Naive thymus-derived CD4-positive, alpha-beta T cell (primary cell): ENCODE measurements around the gene RASAL3. TPM values are rescaled to one million over a fixed set of nuclear protein-coding genes. Genes with fewer than 3 reads are reported as not detected.
A peak's percentile ranks its signal among the peaks of the same experiment; 100 is the strongest.

Experiments used
- ATAC-seq: fragments of 150-1000 bp; cut with Tn5 transposase; 2 replicates; pipeline ENCODE4 v1.10.0; 2021; ENCODE audit warnings: mild to moderate bottlenecking, moderate library complexity
- CTCF ChIA-PET: fragments of 350-600 bp; sonication (Branson Sonifier 250); formaldehyde crosslinking; loops from one replicate; lab custom pipeline; 2021; ENCODE audit warnings: antibody characterized with exemption; lab: Charles Lee
- POLR2A ChIA-PET: fragments of 350-600 bp; sonication (Branson Sonifier 250); formaldehyde crosslinking; loops from one replicate; lab custom pipeline; 2021; ENCODE audit warnings: antibody characterized with exemption, inconsistent platforms; lab: Charles Lee
- DNase-seq, 9 donors: peaks; one replicate each; pipeline versions ENCODE4 v3.0.0 to v3.0.0-alpha.2; 2020 to 2022; ENCODE audit warnings: mixed read lengths in 1 of 9
- H3K27ac ChIP-seq: one replicate; pipeline ENCODE4 v1.7.0; 2013; ENCODE audit warnings: mild to moderate bottlenecking, low read depth, low read length, moderate library complexity
- H3K27me3 ChIP-seq, 2 donors: one replicate each; pipeline ENCODE4 v1.7.0; 2013; ENCODE audit warnings: low read length in 2 of 2, mild to moderate bottlenecking in 2 of 2, moderate library complexity in 2 of 2; ENCODE audit not compliant: control insufficient read depth in 2 of 2, insufficient read depth in 2 of 2
- H3K36me3 ChIP-seq, 3 experiments: 1 replicate in 2 of 3; 2 replicates in 1 of 3; pipeline ENCODE4 v1.7.0; 2013; ENCODE audit warnings: low read length in 3 of 3, mild to moderate bottlenecking in 3 of 3, moderate library complexity in 1 of 3; ENCODE audit not compliant: insufficient read depth in 3 of 3, control insufficient read depth in 2 of 3
- H3K4me1 ChIP-seq, 2 donors: one replicate each; pipeline ENCODE4 v1.7.0; 2013; ENCODE audit warnings: low read length in 2 of 2, mild to moderate bottlenecking in 2 of 2, moderate library complexity in 1 of 2; ENCODE audit not compliant: control insufficient read depth in 2 of 2, insufficient read depth in 2 of 2
- H3K4me3 ChIP-seq: 2 replicates; pipeline ENCODE4 v1.7.0; 2013; ENCODE audit warnings: mild to moderate bottlenecking, low read length
- H3K9me3 ChIP-seq, 3 experiments: 1 replicate in 2 of 3; 2 replicates in 1 of 3; pipeline ENCODE4 v1.7.0; 2013; ENCODE audit warnings: low read length in 3 of 3; ENCODE audit not compliant: control insufficient read depth in 2 of 3
- H3K27ac Mint-ChIP-seq, 9 donors: one replicate each; pipeline ENCODE4 v1.8.0; 2020 to 2022; ENCODE audit warnings: mixed read lengths in 9 of 9, mild to moderate bottlenecking in 8 of 9, moderate library complexity in 5 of 9, inconsistent platforms in 2 of 9
- H3K27me3 Mint-ChIP-seq, 5 donors: one replicate each; pipeline ENCODE4 v1.8.0; 2021 to 2022; ENCODE audit warnings: mixed read lengths in 5 of 5, mild to moderate bottlenecking in 1 of 5
- H3K36me3 Mint-ChIP-seq, 5 donors: one replicate each; pipeline ENCODE4 v1.8.0; 2020 to 2022; ENCODE audit warnings: mixed read lengths in 5 of 5, mild to moderate bottlenecking in 3 of 5, inconsistent platforms in 1 of 5
- H3K4me1 Mint-ChIP-seq, 7 donors: one replicate each; pipeline ENCODE4 v1.8.0; 2020 to 2022; ENCODE audit warnings: mixed read lengths in 7 of 7, mild to moderate bottlenecking in 3 of 7, inconsistent platforms in 1 of 7
- H3K4me3 Mint-ChIP-seq, 10 donors: one replicate each; pipeline ENCODE4 v1.8.0; 2020 to 2022; ENCODE audit warnings: mild to moderate bottlenecking in 10 of 10, mixed read lengths in 10 of 10, moderate library complexity in 6 of 10, inconsistent platforms in 2 of 10
- H3K9me3 Mint-ChIP-seq, 11 donors: one replicate each; pipeline ENCODE4 v1.8.0; 2020 to 2022; ENCODE audit warnings: mixed read lengths in 11 of 11, mild to moderate bottlenecking in 4 of 11, inconsistent platforms in 1 of 11, moderate library complexity in 1 of 11
- intact Hi-C, 2 donors: fragments of 100-400 bp; cut with micrococcal nuclease; formaldehyde crosslinking; loops; one replicate each; pipeline ENCODE4 v1.15.1; 2023
- polyA plus RNA-seq, 2 donors: library from polyadenylated mRNA; unstranded; fragments of 300-500 nt; fragmentation: Illumina TruSeq; gene quantifications; one replicate each; pipeline ENCODE4 v1.2.3, GENCODE V29; 2021
- total RNA-seq, 6 experiments: library from RNA in 5 of 6; stranded (reverse) in 5 of 6; gene quantifications; 1 replicate in 5 of 6; 2 replicates in 1 of 6; pipeline ENCODE4 v1.2.3 and lab custom pipeline; 2021 to 2026

The RASAL3 gene
- total and polyA plus RNA-seq, 7 experiments from 2014 or later, result 38.5 to 214 (median 148) TPM

DNA sequence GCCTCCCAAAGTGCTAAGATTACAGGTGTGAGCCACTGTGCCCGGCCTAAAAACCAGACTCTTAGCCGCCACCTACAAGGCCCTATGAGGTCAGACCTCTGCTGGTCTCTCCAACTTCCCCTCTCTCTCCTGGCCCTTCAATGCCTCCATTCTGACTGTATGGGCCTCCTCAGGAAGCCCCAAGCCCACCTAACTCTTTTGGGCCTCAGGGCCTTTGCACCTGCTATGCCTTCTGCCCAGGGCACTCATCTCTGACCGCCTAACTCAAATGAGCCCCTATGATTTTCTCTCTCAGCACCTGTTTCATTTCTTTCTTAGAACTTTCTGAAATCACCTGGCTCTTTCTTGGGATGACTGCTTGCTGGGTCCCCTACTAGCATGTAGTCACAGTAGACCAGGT is 21.0 kb downstream of the RASAL3 start:
- no peak overlapping the region for H3K4me3 ChIP-seq
- no peak overlapping the region for H3K27ac ChIP-seq
- no peak for ATAC-seq
- Mint-ChIP-seq H3K4me3 (no peak overlapping the region), H3K9me3 (peaks cover 0 to 1% (median 0%) of the 10 kb centered on the region in 11 donors), H3K36me3 (peaks cover 0 to 5% (median 0%) of the 10 kb centered on the region in 5 donors), H3K27ac (peak overlapping the region in 1 of 9 donors; percentile 67), H3K4me1 (peaks cover 0 to 2% (median under 1%) of the 10 kb centered on the region in 7 donors), H3K27me3 (no peaks in the 10 kb centered on the region)
- ChIA-PET CTCF (no interaction called here), POLR2A (interaction anchor here (1.0 kb wide), 1 partner anchor 10 kb away, joined by 6 read pairs; no protein-coding TSS in a partner anchor)
- H3K36me3 ChIP-seq, result no peaks in the 10 kb centered on the region
- no peaks in the 10 kb centered on the region for H3K27me3 ChIP-seq
- intact Hi-C loops, result no loop called here
- DNase-seq, result no peak
- H3K9me3 ChIP-seq, result no peaks in the 10 kb centered on the region
- H3K4me1 ChIP-seq, result no peaks in the 10 kb centered on the region

DNA sequence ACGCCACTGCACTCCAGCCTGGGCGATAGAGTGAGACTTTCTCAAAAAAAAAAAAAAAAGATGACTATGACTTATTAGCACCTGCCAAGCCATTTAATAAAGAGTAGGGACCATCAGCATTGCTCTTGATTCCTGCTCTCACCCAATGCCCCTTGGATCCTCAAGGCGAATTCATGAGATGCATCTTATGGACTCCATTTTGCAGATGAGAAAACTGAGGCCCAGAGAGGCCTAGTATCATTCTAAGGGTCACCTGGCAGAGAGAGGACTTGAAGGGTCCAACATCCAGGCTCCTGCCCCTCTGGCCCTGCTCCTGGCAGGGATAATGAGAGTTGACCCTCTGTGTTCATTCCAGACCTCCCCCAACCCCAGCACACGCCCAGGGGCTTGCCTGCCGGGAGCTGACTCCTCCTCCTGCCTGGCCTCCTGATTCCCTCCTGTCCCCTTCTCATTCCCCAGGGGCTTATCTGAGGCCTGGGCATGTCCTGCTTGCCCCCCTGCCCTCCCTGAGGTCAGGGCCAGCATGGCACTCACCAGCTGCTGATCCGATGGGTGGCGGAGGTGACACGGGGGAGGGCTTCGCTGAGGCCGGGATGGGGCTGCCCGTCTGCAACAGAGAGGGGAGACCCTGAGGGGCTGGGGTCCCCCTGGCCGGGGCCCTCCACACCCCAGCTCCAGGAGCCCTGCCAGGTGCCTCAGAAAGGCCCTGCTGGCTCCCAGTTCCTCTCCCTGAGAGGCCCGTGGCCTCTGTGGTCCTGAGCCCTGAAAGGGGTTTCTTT is 22.0 kb downstream of the RASAL3 start:
- Mint-ChIP-seq H3K4me1 (no peaks in the 10 kb centered on the region), H3K4me3 (no peak overlapping the region), H3K27ac (no peak overlapping the region), H3K9me3 (peaks cover 0 to 3% (median 0%) of the 10 kb centered on the region in 11 donors), H3K27me3 (no peaks in the 10 kb centered on the region), H3K36me3 (peaks cover 0 to 2% (median 0%) of the 10 kb centered on the region in 5 donors)
- intact Hi-C loops, result no loop called here
- Histone ChIP-seq H3K4me1 (no peaks in the 10 kb centered on the region), H3K4me3 (no peak overlapping the region), H3K27ac (no peak overlapping the region), H3K36me3 (no peaks in the 10 kb centered on the region), H3K9me3 (no peaks in the 10 kb centered on the region), H3K27me3 (no peaks in the 10 kb centered on the region)
- no peak for ATAC-seq
- DNase-seq, result no peak
- ChIA-PET POLR2A (interaction anchor here (0.8 to 1.0 kb wide), 2 partner anchors 9 to 10 kb away, joined by 4 to 6 read pairs; no protein-coding TSS in a partner anchor), CTCF (no interaction called here)

DNA sequence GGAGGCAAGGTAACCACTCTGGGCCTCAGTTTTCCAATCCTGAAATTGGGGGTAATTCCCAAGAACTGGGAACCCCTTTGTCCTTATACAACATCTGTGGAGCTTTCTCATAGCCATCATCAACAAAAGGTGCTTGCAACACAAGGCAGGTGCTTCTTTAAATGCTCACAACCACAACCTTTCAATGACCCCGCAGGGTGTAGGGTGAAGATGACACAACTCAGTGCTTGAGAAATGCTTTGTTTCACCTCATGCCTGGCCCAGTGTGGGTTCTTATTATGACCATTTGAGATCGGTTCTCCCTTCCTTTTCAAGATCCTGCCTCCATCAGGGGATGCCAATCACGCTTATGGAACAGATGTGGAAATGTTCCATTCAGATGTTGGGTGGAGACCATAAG is 23.0 kb downstream of the RASAL3 start:
- Histone ChIP-seq H3K4me1 (no peaks in the 10 kb centered on the region), H3K36me3 (no peaks in the 10 kb centered on the region), H3K4me3 (no peak overlapping the region), H3K27me3 (no peaks in the 10 kb centered on the region), H3K9me3 (no peaks in the 10 kb centered on the region), H3K27ac (no peak overlapping the region)
- intact Hi-C loops, result no loop called here
- peaks cover 0 to 2% (median 0%) of the 10 kb centered on the region in 11 donors for H3K9me3 Mint-ChIP-seq
- H3K4me3 Mint-ChIP-seq, result no peak overlapping the region
- H3K36me3 Mint-ChIP-seq, result no peaks in the 10 kb centered on the region
- ATAC-seq, result no peak
- no peak overlapping the region for H3K27ac Mint-ChIP-seq
- no peaks in the 10 kb centered on the region for H3K27me3 Mint-ChIP-seq
- ChIA-PET CTCF (no interaction called here), POLR2A (interaction anchor here (0.8 kb wide), 1 partner anchor 9 kb away, joined by 4 read pairs; no protein-coding TSS in a partner anchor)
- DNase-seq, result no peak
- peaks cover 0 to 2% (median 0%) of the 10 kb centered on the region in 7 donors for H3K4me1 Mint-ChIP-seq

DNA sequence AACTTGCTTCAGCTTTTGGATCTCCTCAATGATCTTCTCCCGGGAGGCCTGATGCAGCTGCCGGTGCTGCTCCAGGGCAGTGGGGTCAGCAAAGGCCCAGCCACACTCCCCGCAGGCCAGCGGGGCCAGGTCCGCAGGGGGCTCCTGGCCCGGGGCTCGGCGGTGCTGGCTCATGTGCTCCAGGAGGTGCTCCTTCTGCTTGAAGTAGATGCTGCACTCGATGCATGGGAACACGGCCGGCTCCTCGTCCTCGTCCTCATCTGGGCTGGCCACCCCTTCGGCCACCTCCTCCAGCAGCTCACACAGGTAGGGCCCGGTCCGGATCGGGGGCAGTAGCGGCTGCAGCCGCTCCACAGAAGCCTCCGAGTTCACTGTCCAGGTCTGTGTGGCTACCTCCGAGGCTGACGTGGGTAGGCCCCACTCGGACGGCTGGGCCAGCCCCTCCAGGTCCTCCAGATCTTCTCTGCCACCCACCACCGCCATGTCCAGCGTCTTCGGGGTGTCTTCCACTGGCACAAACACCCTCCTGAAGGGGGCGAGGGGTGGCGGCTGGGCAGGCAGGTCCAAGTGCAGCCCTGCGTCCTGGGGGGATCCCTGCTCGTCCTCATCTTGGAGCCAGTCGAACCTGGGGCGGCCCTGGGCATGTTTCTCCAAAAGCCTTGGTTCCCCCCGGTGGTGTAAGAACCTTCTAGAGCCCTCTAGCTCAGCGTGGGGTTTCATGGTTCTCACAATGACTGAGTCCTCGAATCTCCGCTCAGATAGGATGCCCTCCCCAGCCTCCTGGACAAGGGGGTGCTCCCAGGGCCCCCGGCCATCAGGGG is 24.3 kb downstream of the RASAL3 start:
- ATAC-seq (no peak), DNase-seq (no peak)
- Histone ChIP-seq H3K9me3 (no peaks in the 10 kb centered on the region), H3K4me1 (no peaks in the 10 kb centered on the region), H3K27me3 (no peaks in the 10 kb centered on the region), H3K27ac (no peak overlapping the region), H3K4me3 (no peak overlapping the region), H3K36me3 (no peaks in the 10 kb centered on the region)
- CTCF ChIA-PET, result interaction anchor here (1.5 kb wide), 1 partner anchor 21 kb away, joined by 3 read pairs; no protein-coding TSS in a partner anchor
- Mint-ChIP-seq H3K27ac (no peak overlapping the region), H3K27me3 (no peaks in the 10 kb centered on the region), H3K4me1 (peaks cover 0 to 4% (median 0%) of the 10 kb centered on the region in 7 donors), H3K36me3 (no peaks in the 10 kb centered on the region), H3K9me3 (peaks cover 0 to 2% (median 0%) of the 10 kb centered on the region in 11 donors), H3K4me3 (no peak overlapping the region)
- POLR2A ChIA-PET, result no interaction called here
- intact Hi-C loops, result no loop called here

DNA sequence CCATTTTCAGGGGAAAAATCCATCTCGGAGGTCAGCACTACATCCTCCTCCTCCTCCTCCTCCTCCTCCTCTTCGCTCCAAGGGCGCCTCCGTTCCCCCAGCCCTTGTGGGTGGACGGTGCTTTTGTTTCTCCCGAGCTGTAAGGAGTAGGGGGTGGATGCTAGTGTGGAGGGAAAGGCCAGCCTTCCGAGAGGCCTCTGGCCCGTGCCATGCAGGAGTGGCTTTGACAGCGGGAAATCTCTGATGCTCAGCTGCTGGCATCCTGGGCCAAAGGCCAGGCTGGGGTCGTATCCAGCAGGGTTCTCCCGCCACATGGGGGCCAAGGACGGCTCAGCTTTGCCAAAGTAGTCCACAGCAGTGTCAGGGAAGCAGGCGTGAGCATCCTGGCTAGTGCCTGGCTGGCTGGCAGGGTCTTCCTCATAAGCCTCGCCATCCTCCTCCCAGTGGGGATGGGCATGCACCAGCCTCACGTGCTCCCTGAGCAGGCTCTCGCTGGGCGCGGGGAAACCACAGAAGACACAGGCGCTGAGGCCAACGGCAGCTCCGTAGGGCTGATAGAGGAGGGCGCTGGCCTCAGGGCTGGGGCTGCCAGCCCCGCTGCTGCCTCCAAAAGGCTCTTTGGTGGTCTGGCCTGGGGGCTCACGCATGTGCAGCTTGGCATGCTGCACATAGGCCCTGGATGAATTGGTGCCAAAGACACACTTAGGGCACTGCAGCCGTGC is 25.1 kb downstream of the RASAL3 start:
- peaks cover 0 to 4% (median 0%) of the 10 kb centered on the region in 7 donors for H3K4me1 Mint-ChIP-seq
- no peaks in the 10 kb centered on the region for H3K36me3 Mint-ChIP-seq
- no peaks in the 10 kb centered on the region for H3K27me3 Mint-ChIP-seq
- H3K27ac Mint-ChIP-seq, result peak overlapping the region in 1 of 9 donors; percentile 25
- no peaks in the 10 kb centered on the region for H3K9me3 ChIP-seq
- H3K4me3 ChIP-seq, result no peak overlapping the region
- H3K27ac ChIP-seq, result no peak overlapping the region
- H3K9me3 Mint-ChIP-seq, result peaks cover 0 to 2% (median 0%) of the 10 kb centered on the region in 11 donors
- H3K4me3 Mint-ChIP-seq, result no peak overlapping the region
- intact Hi-C loops, result no loop called here
- ChIA-PET CTCF (interaction anchor here (1.5 kb wide), 1 partner anchor 20 kb away, joined by 3 read pairs; no protein-coding TSS in a partner anchor), POLR2A (interaction anchor here (1.0 kb wide), 1 partner anchor 20 kb away, joined by 3 read pairs; the partner anchor contains the start of gene AKAP8L)
- no peaks in the 10 kb centered on the region for H3K27me3 ChIP-seq
- no peak for ATAC-seq
- H3K36me3 ChIP-seq, result no peaks in the 10 kb centered on the region
- no peaks in the 10 kb centered on the region for H3K4me1 ChIP-seq
- DNase-seq, result no peak

DNA sequence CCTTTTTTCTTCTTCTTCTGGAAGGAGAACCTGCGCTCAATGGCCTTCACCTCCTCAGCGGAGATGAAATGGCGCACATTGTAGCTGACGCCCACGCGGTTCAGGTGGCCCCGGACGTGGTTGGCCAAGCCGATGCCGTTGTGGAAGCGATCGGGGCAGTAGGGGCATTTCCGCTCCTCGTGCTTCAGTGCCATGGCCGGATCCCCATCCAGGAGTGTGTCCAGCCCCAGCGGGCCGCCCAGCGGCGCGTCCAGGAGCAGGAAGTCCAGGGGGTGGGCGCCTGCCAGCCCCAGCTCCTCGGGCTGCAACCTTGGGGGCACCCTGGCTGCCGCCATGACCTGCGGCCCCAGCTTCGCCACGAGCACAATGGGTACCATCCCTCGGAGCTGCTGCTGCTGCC is 25.8 kb downstream of the RASAL3 start:
- intact Hi-C loops, result no loop called here
- no peaks in the 10 kb centered on the region for H3K9me3 ChIP-seq
- Mint-ChIP-seq H3K4me3 (no peak overlapping the region), H3K4me1 (peaks cover under 1 to 6% (median under 1%) of the 10 kb centered on the region in 7 donors), H3K9me3 (peaks cover 0 to 2% (median 0%) of the 10 kb centered on the region in 11 donors), H3K36me3 (no peaks in the 10 kb centered on the region), H3K27ac (no peak overlapping the region), H3K27me3 (no peaks in the 10 kb centered on the region)
- ChIA-PET POLR2A (interaction anchor here (1.0 kb wide), 1 partner anchor 20 kb away, joined by 3 read pairs; the partner anchor contains the start of gene AKAP8L), CTCF (interaction anchor here (1.5 kb wide), 1 partner anchor 19 kb away, joined by 3 read pairs; no protein-coding TSS in a partner anchor)
- no peak overlapping the region for H3K27ac ChIP-seq
- no peaks in the 10 kb centered on the region for H3K36me3 ChIP-seq
- H3K4me1 ChIP-seq, result peaks cover 0 to 1% of the 10 kb centered on the region in 2 donors
- DNase-seq (no peak), ATAC-seq (no peak)
- no peaks in the 10 kb centered on the region for H3K27me3 ChIP-seq
- no peak overlapping the region for H3K4me3 ChIP-seq
